Measurements from ENCODE around the gene CDH22. TPM values are rescaled to one million over a fixed set of nuclear protein-coding genes. Genes with fewer than 3 reads are reported as not detected.

CDH22 gene
- total RNA-seq, 2 donors from 2014 or later = 5.8 to 5.9 TPM

- intact Hi-C loops (cut with DNase I) = no loop called here
- DNase-seq = no peak
- ATAC-seq = peak in 1 of 2 donors; percentile 20
Observed at GRCh38 chr20:46330072-46330763, 21.9 kb upstream of the CDH22 start.

GRCh38 chr20:46328200-46328882, 20.0 kb upstream of the CDH22 start:
- intact Hi-C loops (cut with DNase I) = no loop called here
- ATAC-seq (no peak), DNase-seq (no peak)

- intact Hi-C loops (cut with DNase I) = no loop called here
- no peak for ATAC-seq
- no peak for DNase-seq
Observed at GRCh38 chr20:46327557-46327956, 19.3 kb upstream of the CDH22 start.

- intact Hi-C loops (cut with DNase I) = no loop called here
- ATAC-seq (no peak), DNase-seq (no peak)
Observed at GRCh38 chr20:46325789-46326188, 17.5 kb upstream of the CDH22 start.

- DNase-seq (no peak), ATAC-seq (peak; percentile 19 to 38)
- intact Hi-C loops (cut with DNase I) = no loop called here
Observed at GRCh38 chr20:46324960-46325703, 16.8 kb upstream of the CDH22 start.

- no peak for ATAC-seq
- intact Hi-C loops (cut with DNase I) = no loop called here
- DNase-seq = no peak
Observed at GRCh38 chr20:46324379-46324778, 16.1 kb upstream of the CDH22 start.

GRCh38 chr20:46323557-46323956, 15.3 kb upstream of the CDH22 start:
- ATAC-seq (no peak), DNase-seq (no peak)
- intact Hi-C loops (cut with DNase I) = no loop called here

GRCh38 chr20:46322641-46323040, 14.3 kb upstream of the CDH22 start:
- intact Hi-C loops (cut with DNase I) = no loop called here
- DNase-seq (no peak), ATAC-seq (no peak)

GRCh38 chr20:46317685-46318177, 9.4 kb upstream of the CDH22 start:
- intact Hi-C loops (cut with DNase I) = no loop called here
- ATAC-seq = no peak
- no peak for DNase-seq

- intact Hi-C loops (cut with DNase I) = no loop called here
- ATAC-seq (no peak), DNase-seq (no peak)
Observed at GRCh38 chr20:46316984-46317684, 8.8 kb upstream of the CDH22 start.

- ATAC-seq = no peak
- intact Hi-C loops (cut with DNase I) = no loop called here
Observed at GRCh38 chr20:46315311-46315710, 7.0 kb upstream of the CDH22 start.

GRCh38 chr20:46312945-46313861, 4.9 kb upstream of the CDH22 start:
- ATAC-seq = no peak
- no peak for DNase-seq
- intact Hi-C loops (cut with DNase I) = no loop called here

More at GRCh38 chr20:46315311-46315710, 7.0 kb upstream of the CDH22 start:
- no peak for DNase-seq

- intact Hi-C loops (cut with DNase I) = no loop called here
- DNase-seq (no peak), ATAC-seq (no peak)
Observed at GRCh38 chr20:46312075-46312944, 4.0 kb upstream of the CDH22 start.

- ATAC-seq = no peak
- intact Hi-C loops (cut with DNase I) = no loop called here
- DNase-seq = no peak
Observed at GRCh38 chr20:46311719-46312074, 3.4 kb upstream of the CDH22 start.

- ATAC-seq = no peak
- intact Hi-C loops (cut with DNase I) = no loop called here
- DNase-seq = no peak
Observed at GRCh38 chr20:46311039-46311650, 2.8 kb upstream of the CDH22 start.

- no peak for ATAC-seq
- intact Hi-C loops (cut with DNase I) = loop anchor here in 1 of 2 donors (2.0 kb wide), 1 partner anchor 177 kb away; no protein-coding TSS in a partner anchor
- DNase-seq = no peak
Observed at GRCh38 chr20:46309945-46310344, 1.6 kb upstream of the CDH22 start.

GRCh38 chr20:46307999-46308257, 370 bp downstream of the CDH22 start:
- DNase-seq = no peak
- intact Hi-C loops (cut with DNase I) = loop anchor here in 1 of 2 donors (2.0 kb wide), 3 partner anchors 57 to 175 kb away; no protein-coding TSS in a partner anchor
- peak in 1 of 2 donors; percentile 5 for ATAC-seq
